ENCODE measurements around the gene LNX2.

The LNX2 gene

GRCh38 chr13:27620377-27621115 is at the start of gene LNX2:
Gene LNX2 (minus strand): TSS chr13:27620529. CDS start chr13:27581703, 38,826 bp downstream.
- H3K4me1 ChIP-seq (ENCODE audit: control insufficient read depth, insufficient read depth, low read length): peaks cover 45% of the 10 kb centered on the region

GRCh38 chr13:27667946-27668345 is 47.6 kb upstream of the LNX2 start:
- H3K27me3 ChIP-seq (ENCODE audit: control insufficient read depth, insufficient read depth, low read length): no peaks in the 10 kb centered on the region
- no peak overlapping the region for H3K9ac ChIP-seq (ENCODE audit: low read length)
- H3K9me3 ChIP-seq (ENCODE audit: control insufficient read depth, low read length): no peaks in the 10 kb centered on the region
- no peak overlapping the region for H3K4me3 ChIP-seq (ENCODE audit: low read length)
- no peaks in the 10 kb centered on the region for H3K4me1 ChIP-seq (ENCODE audit: control insufficient read depth, insufficient read depth, low read length)
- no peaks in the 10 kb centered on the region for H3K36me3 ChIP-seq (ENCODE audit: control insufficient read depth, insufficient read depth, low read length)

More at GRCh38 chr13:27620377-27621115, at the start of gene LNX2:
- H3K27me3 ChIP-seq (ENCODE audit: control insufficient read depth, insufficient read depth, low read length): no peaks in the 10 kb centered on the region
- H3K9me3 ChIP-seq (ENCODE audit: control insufficient read depth, low read length): no peaks in the 10 kb centered on the region
- peak within 1 kb of the TSS; percentile 97 for H3K9ac ChIP-seq (ENCODE audit: low read length)
- peak within 1 kb of the TSS; percentile 69 for H3K4me3 ChIP-seq (ENCODE audit: low read length)
- no peaks in the 10 kb centered on the region for H3K36me3 ChIP-seq (ENCODE audit: control insufficient read depth, insufficient read depth, low read length)

GRCh38 chr13:27666951-27667350 is 46.6 kb upstream of the LNX2 start:
- no peak overlapping the region for H3K4me3 ChIP-seq (ENCODE audit: low read length)
- no peaks in the 10 kb centered on the region for H3K36me3 ChIP-seq (ENCODE audit: control insufficient read depth, insufficient read depth, low read length)
- H3K9me3 ChIP-seq (ENCODE audit: control insufficient read depth, low read length): no peaks in the 10 kb centered on the region
- H3K4me1 ChIP-seq (ENCODE audit: control insufficient read depth, insufficient read depth, low read length): no peaks in the 10 kb centered on the region
- no peak overlapping the region for H3K9ac ChIP-seq (ENCODE audit: low read length)
- no peaks in the 10 kb centered on the region for H3K27me3 ChIP-seq (ENCODE audit: control insufficient read depth, insufficient read depth, low read length)

GRCh38 chr13:27665761-27666160 is 45.4 kb upstream of the LNX2 start:
- H3K4me3 ChIP-seq (ENCODE audit: low read length): no peak overlapping the region
- no peaks in the 10 kb centered on the region for H3K4me1 ChIP-seq (ENCODE audit: control insufficient read depth, insufficient read depth, low read length)
- no peak overlapping the region for H3K9ac ChIP-seq (ENCODE audit: low read length)
- no peaks in the 10 kb centered on the region for H3K36me3 ChIP-seq (ENCODE audit: control insufficient read depth, insufficient read depth, low read length)
- no peaks in the 10 kb centered on the region for H3K27me3 ChIP-seq (ENCODE audit: control insufficient read depth, insufficient read depth, low read length)
- no peaks in the 10 kb centered on the region for H3K9me3 ChIP-seq (ENCODE audit: control insufficient read depth, low read length)

GRCh38 chr13:27665333-27665732 is 45.0 kb upstream of the LNX2 start:
- Histone ChIP-seq H3K4me3 (ENCODE audit: low read length) (no peak overlapping the region), H3K36me3 (ENCODE audit: control insufficient read depth, insufficient read depth, low read length) (no peaks in the 10 kb centered on the region), H3K4me1 (ENCODE audit: control insufficient read depth, insufficient read depth, low read length) (no peaks in the 10 kb centered on the region), H3K9me3 (ENCODE audit: control insufficient read depth, low read length) (no peaks in the 10 kb centered on the region), H3K27me3 (ENCODE audit: control insufficient read depth, insufficient read depth, low read length) (no peaks in the 10 kb centered on the region), H3K9ac (ENCODE audit: low read length) (no peak overlapping the region)

GRCh38 chr13:27663947-27664346 is 43.6 kb upstream of the LNX2 start:
- H3K36me3 ChIP-seq (ENCODE audit: control insufficient read depth, insufficient read depth, low read length): no peaks in the 10 kb centered on the region
- H3K4me3 ChIP-seq (ENCODE audit: low read length): no peak overlapping the region
- H3K9me3 ChIP-seq (ENCODE audit: control insufficient read depth, low read length): no peaks in the 10 kb centered on the region
- H3K4me1 ChIP-seq (ENCODE audit: control insufficient read depth, insufficient read depth, low read length): no peaks in the 10 kb centered on the region
- no peak overlapping the region for H3K9ac ChIP-seq (ENCODE audit: low read length)
- no peaks in the 10 kb centered on the region for H3K27me3 ChIP-seq (ENCODE audit: control insufficient read depth, insufficient read depth, low read length)

- no peaks in the 10 kb centered on the region for H3K36me3 ChIP-seq (ENCODE audit: control insufficient read depth, insufficient read depth, low read length)
These were observed 42.6 kb upstream of the LNX2 start for GRCh38 chr13:27662738-27663470.

GRCh38 chr13:27661017-27661416 is 40.7 kb upstream of the LNX2 start:
- H3K27me3 ChIP-seq (ENCODE audit: control insufficient read depth, insufficient read depth, low read length): no peaks in the 10 kb centered on the region

More at GRCh38 chr13:27662738-27663470, 42.6 kb upstream of the LNX2 start:
- no peak overlapping the region for H3K4me3 ChIP-seq (ENCODE audit: low read length)
- H3K4me1 ChIP-seq (ENCODE audit: control insufficient read depth, insufficient read depth, low read length): no peaks in the 10 kb centered on the region
- no peaks in the 10 kb centered on the region for H3K9me3 ChIP-seq (ENCODE audit: control insufficient read depth, low read length)
- H3K9ac ChIP-seq (ENCODE audit: low read length): no peak overlapping the region
- H3K27me3 ChIP-seq (ENCODE audit: control insufficient read depth, insufficient read depth, low read length): no peaks in the 10 kb centered on the region

GRCh38 chr13:27660511-27660910 is 40.2 kb upstream of the LNX2 start:
- no peaks in the 10 kb centered on the region for H3K4me1 ChIP-seq (ENCODE audit: control insufficient read depth, insufficient read depth, low read length)
- H3K9me3 ChIP-seq (ENCODE audit: control insufficient read depth, low read length): no peaks in the 10 kb centered on the region
- no peak overlapping the region for H3K9ac ChIP-seq (ENCODE audit: low read length)
- no peaks in the 10 kb centered on the region for H3K27me3 ChIP-seq (ENCODE audit: control insufficient read depth, insufficient read depth, low read length)
- no peaks in the 10 kb centered on the region for H3K36me3 ChIP-seq (ENCODE audit: control insufficient read depth, insufficient read depth, low read length)
- H3K4me3 ChIP-seq (ENCODE audit: low read length): no peak overlapping the region

More at GRCh38 chr13:27661017-27661416, 40.7 kb upstream of the LNX2 start:
- H3K4me1 ChIP-seq (ENCODE audit: control insufficient read depth, insufficient read depth, low read length): no peaks in the 10 kb centered on the region
- no peaks in the 10 kb centered on the region for H3K9me3 ChIP-seq (ENCODE audit: control insufficient read depth, low read length)
- H3K4me3 ChIP-seq (ENCODE audit: low read length): no peak overlapping the region
- no peaks in the 10 kb centered on the region for H3K36me3 ChIP-seq (ENCODE audit: control insufficient read depth, insufficient read depth, low read length)
- H3K9ac ChIP-seq (ENCODE audit: low read length): no peak overlapping the region

- Histone ChIP-seq H3K36me3 (ENCODE audit: control insufficient read depth, insufficient read depth, low read length) (no peaks in the 10 kb centered on the region), H3K27me3 (ENCODE audit: control insufficient read depth, insufficient read depth, low read length) (no peaks in the 10 kb centered on the region), H3K9me3 (ENCODE audit: control insufficient read depth, low read length) (no peaks in the 10 kb centered on the region), H3K4me1 (ENCODE audit: control insufficient read depth, insufficient read depth, low read length) (no peaks in the 10 kb centered on the region), H3K9ac (ENCODE audit: low read length) (no peak overlapping the region), H3K4me3 (ENCODE audit: low read length) (no peak overlapping the region)
These were observed 39.0 kb upstream of the LNX2 start for GRCh38 chr13:27659145-27659865.

- H3K4me1 ChIP-seq (ENCODE audit: control insufficient read depth, insufficient read depth, low read length): no peaks in the 10 kb centered on the region
- H3K9me3 ChIP-seq (ENCODE audit: control insufficient read depth, low read length): no peaks in the 10 kb centered on the region
- no peaks in the 10 kb centered on the region for H3K27me3 ChIP-seq (ENCODE audit: control insufficient read depth, insufficient read depth, low read length)
- no peaks in the 10 kb centered on the region for H3K36me3 ChIP-seq (ENCODE audit: control insufficient read depth, insufficient read depth, low read length)
- H3K9ac ChIP-seq (ENCODE audit: low read length): no peak overlapping the region
- H3K4me3 ChIP-seq (ENCODE audit: low read length): no peak overlapping the region
These were observed 38.2 kb upstream of the LNX2 start for GRCh38 chr13:27658546-27658945.

- Histone ChIP-seq H3K9me3 (ENCODE audit: control insufficient read depth, low read length) (no peaks in the 10 kb centered on the region), H3K9ac (ENCODE audit: low read length) (no peak overlapping the region), H3K27me3 (ENCODE audit: control insufficient read depth, insufficient read depth, low read length) (no peaks in the 10 kb centered on the region), H3K4me1 (ENCODE audit: control insufficient read depth, insufficient read depth, low read length) (no peaks in the 10 kb centered on the region), H3K36me3 (ENCODE audit: control insufficient read depth, insufficient read depth, low read length) (no peaks in the 10 kb centered on the region), H3K4me3 (ENCODE audit: low read length) (no peak overlapping the region)
These were observed 37.4 kb upstream of the LNX2 start for GRCh38 chr13:27657724-27658123.

All from mucosa of stomach (tissue), 1 donor.